GM12865 (cell line): Measurements from ENCODE around the gene TNFRSF25.
A peak's percentile ranks its signal among the peaks of the same experiment; 100 is the strongest.

Experiments used
- DNase-seq: peaks from one replicate; pipeline ENCODE4 v3.0.0; 2010; ENCODE audit warnings: low read depth
- H3K4me3 ChIP-seq: 2 replicates; pipeline ENCODE4 v1.5.1; 2011; ENCODE audit warnings: mild to moderate bottlenecking, low read depth, low read length, control low read depth
- TF ChIP-seq, protein P1 (sequence below): IDR thresholded peaks from 2 replicates; pipeline ENCODE4 v1.5.1; 2011; ENCODE audit warnings: low read length, control low read depth, low read depth, inconsistent platforms; ENCODE audit not compliant: insufficient read depth; ENCODE audit errors: missing control alignments

TNFRSF25 gene

DNA sequence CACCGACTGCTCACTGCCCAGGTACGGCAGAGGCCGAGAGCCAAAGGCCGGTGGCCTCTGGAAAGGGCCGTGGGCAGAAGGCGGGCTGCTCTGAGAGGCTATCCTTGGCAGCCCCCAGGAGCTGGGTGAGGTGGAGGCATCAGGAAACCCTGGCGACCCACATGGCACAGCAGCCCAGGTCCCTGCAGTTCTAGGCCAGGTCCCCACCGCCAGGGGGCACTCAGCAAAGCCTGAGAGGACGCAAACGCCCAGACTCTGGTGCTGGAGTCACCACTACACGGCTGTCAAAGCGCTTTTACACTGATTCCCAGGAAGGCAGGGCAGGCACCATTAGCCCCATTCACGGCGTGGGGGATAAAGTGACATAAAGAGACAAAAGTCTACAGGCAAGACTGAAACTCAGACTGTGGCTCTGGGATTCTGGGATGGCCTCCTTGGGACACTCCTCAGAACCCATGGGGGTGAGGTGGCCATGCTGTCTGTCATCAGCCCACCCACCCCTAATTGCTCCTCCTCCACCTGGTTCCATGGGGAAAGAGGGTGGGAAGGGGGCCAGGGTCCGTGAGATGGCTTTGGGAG, 20.5 kb upstream of the TNFRSF25 start:
- H3K4me3 ChIP-seq, result no peak overlapping the region
- peak; percentile 83 for DNase-seq
- TF ChIP-seq, protein P1, sequence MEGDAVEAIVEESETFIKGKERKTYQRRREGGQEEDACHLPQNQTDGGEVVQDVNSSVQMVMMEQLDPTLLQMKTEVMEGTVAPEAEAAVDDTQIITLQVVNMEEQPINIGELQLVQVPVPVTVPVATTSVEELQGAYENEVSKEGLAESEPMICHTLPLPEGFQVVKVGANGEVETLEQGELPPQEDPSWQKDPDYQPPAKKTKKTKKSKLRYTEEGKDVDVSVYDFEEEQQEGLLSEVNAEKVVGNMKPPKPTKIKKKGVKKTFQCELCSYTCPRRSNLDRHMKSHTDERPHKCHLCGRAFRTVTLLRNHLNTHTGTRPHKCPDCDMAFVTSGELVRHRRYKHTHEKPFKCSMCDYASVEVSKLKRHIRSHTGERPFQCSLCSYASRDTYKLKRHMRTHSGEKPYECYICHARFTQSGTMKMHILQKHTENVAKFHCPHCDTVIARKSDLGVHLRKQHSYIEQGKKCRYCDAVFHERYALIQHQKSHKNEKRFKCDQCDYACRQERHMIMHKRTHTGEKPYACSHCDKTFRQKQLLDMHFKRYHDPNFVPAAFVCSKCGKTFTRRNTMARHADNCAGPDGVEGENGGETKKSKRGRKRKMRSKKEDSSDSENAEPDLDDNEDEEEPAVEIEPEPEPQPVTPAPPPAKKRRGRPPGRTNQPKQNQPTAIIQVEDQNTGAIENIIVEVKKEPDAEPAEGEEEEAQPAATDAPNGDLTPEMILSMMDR, result peak; percentile 93

DNA sequence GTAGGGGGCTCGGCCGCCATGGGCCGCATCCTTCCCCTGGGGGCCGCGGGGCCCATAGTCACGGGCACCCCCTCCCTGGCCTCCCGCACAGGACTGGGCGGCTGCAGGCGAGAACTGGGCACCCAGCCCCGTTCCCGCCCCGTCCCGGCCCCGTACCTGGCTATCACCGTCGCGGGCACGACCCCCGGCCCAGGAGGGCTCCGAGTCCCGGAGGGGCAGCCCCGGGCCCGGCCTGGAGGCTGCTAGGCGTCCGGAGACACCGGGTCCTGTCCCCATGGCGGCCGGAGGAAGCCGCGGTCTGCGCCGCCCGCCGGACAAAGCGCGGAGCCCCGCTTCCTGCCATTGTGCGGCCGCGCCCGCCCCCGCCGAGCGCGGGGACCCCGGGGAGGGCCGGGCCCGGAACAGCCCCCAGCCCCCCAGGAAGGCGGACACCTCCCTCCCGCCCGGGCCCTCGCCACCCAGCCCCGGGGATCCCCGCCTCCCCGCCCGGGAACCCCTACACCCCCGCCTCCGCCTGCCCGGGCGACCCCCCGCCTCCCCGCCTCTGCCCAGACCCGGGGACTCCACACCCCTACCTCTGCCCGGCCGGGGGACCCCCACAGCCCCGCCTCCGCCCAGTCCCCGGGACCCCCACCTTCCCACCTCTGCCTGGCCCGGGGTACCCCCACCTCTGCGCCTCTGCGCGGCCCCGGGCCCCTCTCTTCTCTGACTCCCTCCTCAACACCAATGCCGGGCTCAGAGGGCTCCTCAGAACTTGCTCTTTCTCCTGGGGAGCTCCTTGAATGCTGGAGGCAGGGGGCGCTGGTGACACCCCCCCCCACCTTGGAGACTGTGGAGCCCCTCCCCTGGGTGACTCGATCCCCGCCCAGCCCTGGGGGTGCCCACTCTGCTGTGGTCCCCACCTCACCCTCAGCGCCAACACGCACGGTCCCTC, 19.5 kb upstream of the TNFRSF25 start:
- TF ChIP-seq, protein P1, result no peak
- DNase-seq, result no peak
- H3K4me3 ChIP-seq, result no peak overlapping the region

DNA sequence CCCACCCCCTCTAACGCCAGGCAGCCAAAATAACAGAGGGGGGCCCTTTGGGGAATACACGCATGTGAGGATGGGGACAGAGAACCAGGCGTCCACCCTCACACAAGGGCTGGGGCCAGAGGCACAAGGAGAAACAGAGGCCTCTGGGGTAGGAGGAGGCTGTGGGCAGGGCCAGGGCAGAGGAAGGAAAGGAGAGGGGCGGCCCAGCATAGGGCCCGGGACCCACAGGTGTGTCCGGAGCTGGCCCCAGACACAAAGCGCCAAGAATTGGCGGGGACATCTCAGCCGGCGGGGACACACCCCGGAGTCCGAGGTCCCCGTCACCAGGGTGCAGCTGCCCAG, 18.8 kb upstream of the TNFRSF25 start:
- no peak for DNase-seq
- H3K4me3 ChIP-seq, result no peak overlapping the region
- TF ChIP-seq, protein P1, result no peak

GRCh38 chr1:6483761-6484117, 17.8 kb upstream of the TNFRSF25 start:
- TF ChIP-seq, protein P1, result no peak
- DNase-seq, result no peak
- no peak overlapping the region for H3K4me3 ChIP-seq

DNA sequence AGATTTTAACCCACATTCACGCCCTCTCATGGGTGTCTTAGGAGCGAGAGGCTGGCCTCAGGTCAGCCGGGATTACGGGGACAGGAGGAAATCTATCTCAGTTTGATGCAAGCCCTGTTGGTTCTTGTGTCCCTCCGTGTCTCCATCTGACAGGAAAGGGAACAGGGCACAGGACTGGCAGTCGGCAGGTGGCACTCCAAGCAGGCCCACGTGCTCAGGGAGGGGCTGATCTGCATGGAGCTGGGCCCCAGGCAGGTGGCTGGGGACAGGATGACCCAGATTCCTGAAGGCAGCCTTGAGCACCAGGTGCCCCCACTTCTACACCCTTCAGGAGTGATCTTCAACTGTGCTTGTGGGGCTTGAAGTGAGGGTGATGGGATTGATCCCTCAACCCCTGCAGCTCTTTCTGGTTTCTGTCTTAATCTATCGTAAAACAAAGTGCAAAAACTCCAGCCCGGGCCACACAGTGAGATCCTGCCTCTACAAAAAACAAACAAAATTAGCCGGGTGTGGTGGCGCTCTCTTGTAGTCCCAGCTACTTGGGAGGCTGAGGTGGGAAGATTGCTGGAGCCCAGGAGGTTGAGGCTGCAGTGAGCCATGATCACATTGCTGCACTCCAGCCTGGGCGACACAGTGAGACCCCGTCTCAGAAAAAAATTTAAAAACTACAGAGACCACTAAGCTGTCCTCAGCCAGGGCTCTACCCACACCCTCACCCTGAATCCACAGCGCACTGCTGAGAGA, 17.2 kb upstream of the TNFRSF25 start:
- no peak for DNase-seq
- H3K4me3 ChIP-seq, result no peak overlapping the region
- TF ChIP-seq, protein P1, result no peak

GRCh38 chr1:6481820-6482219, 15.8 kb upstream of the TNFRSF25 start:
- no peak for DNase-seq
- TF ChIP-seq, protein P1, result no peak

More at GRCh38 chr1:6481820-6482219, 15.8 kb upstream of the TNFRSF25 start:
- H3K4me3 ChIP-seq, result no peak overlapping the region
